Measurements from ENCODE around the gene LMOD2. TPM values are rescaled to one million over a fixed set of nuclear protein-coding genes. Genes with fewer than 3 reads are reported as not detected.

The LMOD2 gene
- total and polyA plus RNA-seq, 8 donors: 0.08 TPM; not detected in 7

DNA sequence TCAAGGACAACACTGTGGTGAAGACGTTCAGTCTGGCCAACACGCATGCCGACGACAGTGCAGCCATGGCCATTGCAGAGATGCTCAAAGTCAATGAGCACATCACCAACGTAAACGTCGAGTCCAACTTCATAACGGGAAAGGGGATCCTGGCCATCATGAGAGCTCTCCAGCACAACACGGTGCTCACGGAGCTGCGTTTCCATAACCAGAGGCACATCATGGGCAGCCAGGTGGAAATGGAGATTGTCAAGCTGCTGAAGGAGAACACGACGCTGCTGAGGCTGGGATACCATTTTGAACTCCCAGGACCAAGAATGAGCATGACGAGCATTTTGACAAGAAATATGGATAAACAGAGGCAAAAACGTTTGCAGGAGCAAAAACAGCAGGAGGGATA is 6.6 kb downstream of the LMOD2 start:
- TF ChIP-seq, protein P1, sequence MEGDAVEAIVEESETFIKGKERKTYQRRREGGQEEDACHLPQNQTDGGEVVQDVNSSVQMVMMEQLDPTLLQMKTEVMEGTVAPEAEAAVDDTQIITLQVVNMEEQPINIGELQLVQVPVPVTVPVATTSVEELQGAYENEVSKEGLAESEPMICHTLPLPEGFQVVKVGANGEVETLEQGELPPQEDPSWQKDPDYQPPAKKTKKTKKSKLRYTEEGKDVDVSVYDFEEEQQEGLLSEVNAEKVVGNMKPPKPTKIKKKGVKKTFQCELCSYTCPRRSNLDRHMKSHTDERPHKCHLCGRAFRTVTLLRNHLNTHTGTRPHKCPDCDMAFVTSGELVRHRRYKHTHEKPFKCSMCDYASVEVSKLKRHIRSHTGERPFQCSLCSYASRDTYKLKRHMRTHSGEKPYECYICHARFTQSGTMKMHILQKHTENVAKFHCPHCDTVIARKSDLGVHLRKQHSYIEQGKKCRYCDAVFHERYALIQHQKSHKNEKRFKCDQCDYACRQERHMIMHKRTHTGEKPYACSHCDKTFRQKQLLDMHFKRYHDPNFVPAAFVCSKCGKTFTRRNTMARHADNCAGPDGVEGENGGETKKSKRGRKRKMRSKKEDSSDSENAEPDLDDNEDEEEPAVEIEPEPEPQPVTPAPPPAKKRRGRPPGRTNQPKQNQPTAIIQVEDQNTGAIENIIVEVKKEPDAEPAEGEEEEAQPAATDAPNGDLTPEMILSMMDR (IDR thresholded peaks at IDR 0.05): no peak
- Histone ChIP-seq H3K4me3 (no peak overlapping the region), H3K9me3 (no peaks in the 10 kb centered on the region), H3K27me3 (peaks cover 0 to 5% of the 10 kb centered on the region in 2 donors), H3K27ac (no peak overlapping the region), H3K4me1 (no peaks in the 10 kb centered on the region), H3K36me3 (no peaks in the 10 kb centered on the region)
- no peak for ATAC-seq
- no peak for DNase-seq
- intact Hi-C loops (cut with DNase I): no loop called here

DNA sequence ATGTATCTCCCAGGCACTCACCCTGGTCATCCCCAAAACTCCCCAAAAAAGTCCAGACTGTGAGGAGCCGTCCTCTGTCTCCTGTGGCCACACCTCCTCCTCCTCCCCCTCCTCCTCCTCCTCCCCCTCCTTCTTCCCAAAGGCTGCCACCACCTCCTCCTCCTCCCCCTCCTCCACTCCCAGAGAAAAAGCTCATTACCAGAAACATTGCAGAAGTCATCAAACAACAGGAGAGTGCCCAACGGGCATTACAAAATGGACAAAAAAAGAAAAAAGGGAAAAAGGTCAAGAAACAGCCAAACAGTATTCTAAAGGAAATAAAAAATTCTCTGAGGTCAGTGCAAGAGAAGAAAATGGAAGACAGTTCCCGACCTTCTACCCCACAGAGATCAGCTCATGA is 7.1 kb downstream of the LMOD2 start:
- Histone ChIP-seq H3K27ac (no peak overlapping the region), H3K9me3 (no peaks in the 10 kb centered on the region)
- TF ChIP-seq, protein P1 (IDR thresholded peaks at IDR 0.05): no peak

DNA sequence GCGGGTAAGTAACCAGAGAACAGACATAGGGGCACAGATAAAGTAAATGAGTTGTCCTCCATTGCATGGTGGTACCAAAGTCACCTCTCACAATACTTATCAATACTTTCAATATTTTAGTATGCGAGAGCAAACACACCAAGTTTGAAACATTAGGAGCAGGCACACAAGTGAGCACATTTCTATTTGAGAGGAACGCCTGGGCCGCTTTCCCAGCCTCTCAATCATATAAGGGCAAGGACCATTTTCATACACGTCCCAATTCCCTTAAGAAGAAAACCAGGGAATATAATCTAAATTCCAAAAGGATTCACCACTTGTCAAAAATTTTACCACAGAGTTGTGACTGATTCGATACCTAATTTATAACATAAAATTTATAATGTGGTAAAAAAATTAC is 7.5 kb downstream of the LMOD2 start:
- Histone ChIP-seq H3K4me1 (no peaks in the 10 kb centered on the region), H3K27me3 (peaks cover 0 to 5% of the 10 kb centered on the region in 2 donors), H3K36me3 (no peaks in the 10 kb centered on the region), H3K27ac (no peak overlapping the region), H3K4me3 (no peak overlapping the region), H3K9me3 (no peaks in the 10 kb centered on the region)
- intact Hi-C loops (cut with DNase I): no loop called here
- TF ChIP-seq, protein P1 (IDR thresholded peaks at IDR 0.05): no peak
- ATAC-seq (no peak), DNase-seq (no peak)

More for the DNA sequence above, 7.1 kb downstream of the LMOD2 start:
- DNase-seq: no peak
- Histone ChIP-seq H3K27me3 (peaks cover 0 to 5% of the 10 kb centered on the region in 2 donors), H3K4me1 (no peaks in the 10 kb centered on the region), H3K4me3 (no peak overlapping the region), H3K36me3 (no peaks in the 10 kb centered on the region)
- intact Hi-C loops (cut with DNase I): no loop called here
- no peak for ATAC-seq

DNA sequence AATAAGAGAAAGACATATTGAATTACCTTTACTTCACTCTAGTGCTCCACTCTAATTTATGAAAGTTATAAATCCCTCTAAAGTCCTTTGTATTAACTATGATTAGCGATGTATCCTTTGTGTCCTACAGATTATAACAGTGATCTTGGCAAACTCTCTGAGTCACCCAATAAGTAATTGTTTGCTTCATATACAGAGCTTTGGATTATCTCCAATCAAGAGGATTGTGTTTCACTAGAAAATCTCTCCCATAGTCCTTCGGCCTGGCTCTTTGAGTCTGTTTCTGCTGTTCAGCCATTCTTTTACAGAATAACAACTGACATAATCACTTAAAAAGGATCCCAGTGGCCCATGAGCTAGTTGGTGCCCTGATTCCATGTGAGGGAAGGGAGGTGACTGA is 9.5 kb downstream of the LMOD2 start:
- peaks cover 0 to 5% of the 10 kb centered on the region in 2 donors for H3K27me3 ChIP-seq
- H3K36me3 ChIP-seq: no peaks in the 10 kb centered on the region
- no peaks in the 10 kb centered on the region for H3K4me1 ChIP-seq
- TF ChIP-seq, protein P1 (IDR thresholded peaks at IDR 0.05): no peak
- intact Hi-C loops (cut with DNase I): no loop called here
- DNase-seq: no peak
- H3K9me3 ChIP-seq: no peaks in the 10 kb centered on the region
- no peak overlapping the region for H3K4me3 ChIP-seq
- H3K27ac ChIP-seq: no peak overlapping the region
- ATAC-seq: no peak

DNA sequence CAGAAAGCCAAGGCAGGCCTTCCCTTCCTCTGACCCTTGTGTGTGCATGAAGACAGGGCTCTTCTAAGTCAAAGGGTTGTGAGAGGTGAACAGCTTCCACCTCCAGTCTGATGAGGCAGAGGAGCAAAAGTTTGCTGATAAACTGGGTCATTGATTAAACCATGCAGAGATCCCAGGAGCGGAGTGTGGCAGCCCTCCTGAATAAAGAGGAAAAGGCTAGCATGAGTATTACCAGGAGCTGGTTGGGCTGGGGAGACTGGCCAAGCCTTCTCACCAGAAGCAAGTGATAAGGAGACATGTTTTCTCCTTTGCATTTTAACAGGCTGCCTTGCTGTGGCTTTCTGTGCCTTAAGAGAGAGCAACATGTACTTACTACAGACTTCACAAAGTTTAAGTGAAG is 10.2 kb downstream of the LMOD2 start:
- Histone ChIP-seq H3K9me3 (no peaks in the 10 kb centered on the region), H3K27ac (no peak overlapping the region), H3K27me3 (peaks cover 0 to 5% of the 10 kb centered on the region in 2 donors), H3K4me1 (no peaks in the 10 kb centered on the region), H3K4me3 (no peak overlapping the region), H3K36me3 (no peaks in the 10 kb centered on the region)
- intact Hi-C loops (cut with DNase I): no loop called here
- TF ChIP-seq, protein P1 (IDR thresholded peaks at IDR 0.05): no peak
- ATAC-seq: no peak
- DNase-seq: no peak
